ENCODE data around the gene FGD5. TPM values are rescaled to one million over a fixed set of nuclear protein-coding genes. Genes with fewer than 3 reads are reported as not detected.
A peak's percentile ranks its signal among the peaks of the same experiment; 100 is the strongest.
"Not testable (repeated sequence)": the region's sequence is repeated elsewhere in the genome, so short reads cannot be mapped to it uniquely, and the experiment has no call there.

FGD5 gene
- polyA plus RNA-seq, 3 donors = 21.5 to 27.7 (median 22.9) TPM

DNA sequence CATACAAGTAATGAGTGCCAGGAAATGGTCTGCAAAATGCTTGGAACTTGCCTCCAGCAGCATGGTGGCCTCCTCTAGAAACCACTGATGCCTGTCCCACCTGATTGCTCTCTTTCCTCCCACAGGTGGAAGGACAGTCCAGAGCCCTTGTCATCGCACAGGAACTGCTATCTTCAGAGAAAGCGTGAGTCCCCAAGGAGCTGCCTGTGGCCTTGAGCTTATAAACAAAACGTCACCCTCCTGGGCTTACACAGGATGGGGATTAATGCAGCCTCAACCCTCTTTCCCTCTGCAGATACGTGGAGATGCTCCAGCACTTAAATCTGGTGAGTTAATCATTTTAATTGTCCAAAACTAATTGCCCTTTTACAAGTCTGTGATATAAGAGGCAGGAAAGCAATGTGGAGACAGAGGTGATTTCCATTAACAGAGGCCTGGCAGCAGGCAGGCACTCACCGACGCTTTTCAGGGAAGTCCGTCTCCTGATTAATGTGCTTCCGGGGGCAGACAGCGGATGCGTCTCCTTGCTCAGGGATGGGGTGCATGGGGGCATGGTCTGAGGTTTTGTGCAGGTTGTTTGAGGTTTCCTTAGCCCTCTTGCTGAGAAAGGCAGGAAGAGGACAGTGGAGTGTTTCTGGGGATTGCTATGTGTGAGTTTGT lies 61.8 kb downstream of the FGD5 start:
- peak in 1 of 11 donors; percentile 38 for DNase-seq (ENCODE audit: extremely low read depth in 1 of 11, low read depth in 9 of 11, low spot score in 4 of 11)

DNA sequence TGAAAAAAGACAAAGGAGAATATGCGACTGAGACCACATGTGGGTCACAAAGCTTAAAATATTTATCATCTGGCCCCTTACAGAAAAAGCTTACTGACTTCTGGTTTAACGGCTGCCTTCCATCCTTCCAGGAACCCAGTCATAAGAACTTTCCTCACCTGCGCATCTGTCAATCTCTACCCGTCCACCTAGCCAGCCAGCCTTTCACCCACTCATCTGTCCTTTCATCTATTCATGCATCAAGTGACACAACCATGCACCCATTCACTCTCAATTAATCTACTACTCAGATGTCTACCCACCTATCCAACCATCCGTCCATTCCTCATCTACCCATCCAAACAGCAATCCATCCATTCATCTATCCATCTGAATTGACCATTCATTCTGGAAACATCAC lies 64.5 kb downstream of the FGD5 start:
- no peak for DNase-seq (ENCODE audit: extremely low read depth in 1 of 11, low read depth in 9 of 11, low spot score in 4 of 11)

DNA sequence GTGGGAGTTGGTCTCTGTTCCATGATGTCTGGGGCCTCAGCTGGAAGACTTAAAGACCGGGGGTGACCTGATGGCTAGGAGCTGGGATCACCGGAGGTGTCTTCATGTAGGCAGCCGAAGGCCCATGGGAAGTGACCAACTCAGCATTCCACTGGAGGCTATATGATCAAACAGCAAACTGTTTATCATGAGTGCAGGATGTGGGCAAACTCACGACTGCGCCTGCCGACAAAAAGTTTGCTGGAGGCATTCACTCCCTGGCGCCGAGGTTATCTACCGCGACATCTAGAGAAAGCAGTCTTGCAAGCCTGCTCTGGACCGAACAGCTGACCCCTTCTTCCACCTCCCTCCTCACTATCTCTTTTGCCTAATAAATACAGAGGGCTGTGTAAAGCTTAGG lies 65.9 kb downstream of the FGD5 start:
- no peak for DNase-seq (ENCODE audit: extremely low read depth in 1 of 11, low read depth in 9 of 11, low spot score in 4 of 11)

GRCh38 chr3:14885307-14885706 lies 66.5 kb downstream of the FGD5 start:
- no peak for DNase-seq (ENCODE audit: extremely low read depth in 1 of 11, low read depth in 9 of 11, low spot score in 4 of 11)

GRCh38 chr3:14886101-14886500 lies 67.3 kb downstream of the FGD5 start:
- no peak for DNase-seq (ENCODE audit: extremely low read depth in 1 of 11, low read depth in 9 of 11, low spot score in 4 of 11)

DNA sequence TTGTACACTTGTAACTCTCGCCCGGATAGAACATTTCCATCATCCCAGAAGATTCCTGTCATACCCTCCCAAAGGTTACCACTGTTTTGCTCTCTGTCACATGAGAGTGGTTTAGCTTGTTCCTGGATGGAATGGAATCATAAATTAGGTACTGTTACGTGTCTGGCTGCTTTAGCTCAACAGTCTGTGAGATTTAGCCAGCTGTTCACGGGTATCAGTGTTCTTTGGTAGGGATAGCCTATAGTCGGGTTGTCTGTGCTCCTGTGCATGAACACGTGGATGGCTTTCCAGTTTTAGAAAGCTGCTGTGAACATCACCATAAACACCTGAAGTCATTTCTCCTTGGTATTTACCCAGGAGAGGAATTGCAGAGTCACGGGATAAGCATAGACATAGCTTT lies 70.4 kb downstream of the FGD5 start:
- DNase-seq (ENCODE audit: extremely low read depth in 1 of 11, low read depth in 9 of 11, low spot score in 4 of 11) = no peak

DNA sequence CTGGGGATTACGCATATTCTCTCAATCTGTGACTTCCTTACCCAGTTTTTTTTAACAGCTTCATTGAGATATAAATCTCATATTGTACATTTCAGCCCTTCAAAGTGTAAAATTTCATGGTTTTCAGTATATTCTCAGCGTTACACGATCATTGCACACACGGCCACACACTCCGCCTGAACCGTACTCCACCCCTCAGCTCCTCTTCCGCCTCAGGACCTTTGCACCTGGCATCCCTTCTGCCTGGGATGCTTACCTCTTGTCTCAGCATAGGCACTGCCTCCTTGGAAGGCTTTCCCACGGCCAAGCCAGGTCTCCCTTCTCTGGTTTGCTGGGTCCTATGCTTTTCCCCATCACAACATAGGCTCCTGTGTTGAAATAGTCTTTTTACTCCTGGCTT lies 71.2 kb downstream of the FGD5 start:
- DNase-seq (ENCODE audit: extremely low read depth in 1 of 11, low read depth in 9 of 11, low spot score in 4 of 11) = no peak

GRCh38 chr3:14890476-14890875 lies 71.7 kb downstream of the FGD5 start:
- no peak for DNase-seq (ENCODE audit: extremely low read depth in 1 of 11, low read depth in 9 of 11, low spot score in 4 of 11)

GRCh38 chr3:14891135-14892132 lies 72.7 kb downstream of the FGD5 start:
- no peak for DNase-seq (ENCODE audit: extremely low read depth in 1 of 11, low read depth in 9 of 11, low spot score in 4 of 11)

DNA sequence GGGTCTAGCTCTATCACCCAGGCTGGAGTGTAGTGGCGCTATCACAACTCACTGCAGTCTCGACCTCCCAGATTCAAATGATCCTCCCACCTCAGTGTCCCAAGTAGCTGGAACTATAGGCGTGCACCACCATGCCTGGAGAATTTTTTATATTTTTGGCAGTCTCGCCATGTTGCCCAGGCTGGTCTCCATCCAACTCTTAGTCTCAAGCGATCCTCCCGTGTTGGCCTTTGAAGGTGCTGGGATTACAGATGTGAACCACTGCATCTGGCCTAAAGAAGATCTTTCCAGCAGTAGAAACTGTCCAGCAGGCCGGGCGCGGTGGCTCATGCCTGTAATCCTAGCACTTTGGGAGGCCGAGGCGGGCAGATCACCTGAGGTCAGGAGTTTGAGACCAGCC lies 73.5 kb downstream of the FGD5 start:
- DNase-seq (ENCODE audit: extremely low read depth in 1 of 11, low read depth in 9 of 11, low spot score in 4 of 11) = no peak

DNA sequence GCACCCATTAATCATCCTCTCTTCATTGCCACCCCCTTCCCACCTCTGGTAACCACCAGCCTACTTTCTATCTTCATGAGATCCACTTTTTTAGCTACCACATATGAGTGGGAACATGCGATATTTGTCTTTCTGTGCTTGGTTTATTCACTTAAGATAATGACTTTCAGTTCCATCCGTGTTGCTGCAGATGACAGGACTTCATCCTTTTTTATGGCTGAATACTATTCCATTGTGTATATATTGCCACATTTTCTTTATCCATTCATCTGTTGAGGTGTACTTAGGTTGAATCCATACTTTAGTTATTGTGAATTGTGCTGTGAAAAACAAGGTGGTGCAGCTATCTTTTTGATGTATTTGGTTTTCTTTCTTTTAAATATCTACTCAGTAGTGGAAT lies 75.3 kb downstream of the FGD5 start:
- no peak for DNase-seq (ENCODE audit: extremely low read depth in 1 of 11, low read depth in 9 of 11, low spot score in 4 of 11)

GRCh38 chr3:14897266-14897665 lies 78.5 kb downstream of the FGD5 start:
- DNase-seq (ENCODE audit: extremely low read depth in 1 of 11, low read depth in 9 of 11, low spot score in 4 of 11) = no peak

GRCh38 chr3:14898929-14899328 lies 80.2 kb downstream of the FGD5 start:
- DNase-seq (ENCODE audit: extremely low read depth in 1 of 11, low read depth in 9 of 11, low spot score in 4 of 11) = no peak

DNA sequence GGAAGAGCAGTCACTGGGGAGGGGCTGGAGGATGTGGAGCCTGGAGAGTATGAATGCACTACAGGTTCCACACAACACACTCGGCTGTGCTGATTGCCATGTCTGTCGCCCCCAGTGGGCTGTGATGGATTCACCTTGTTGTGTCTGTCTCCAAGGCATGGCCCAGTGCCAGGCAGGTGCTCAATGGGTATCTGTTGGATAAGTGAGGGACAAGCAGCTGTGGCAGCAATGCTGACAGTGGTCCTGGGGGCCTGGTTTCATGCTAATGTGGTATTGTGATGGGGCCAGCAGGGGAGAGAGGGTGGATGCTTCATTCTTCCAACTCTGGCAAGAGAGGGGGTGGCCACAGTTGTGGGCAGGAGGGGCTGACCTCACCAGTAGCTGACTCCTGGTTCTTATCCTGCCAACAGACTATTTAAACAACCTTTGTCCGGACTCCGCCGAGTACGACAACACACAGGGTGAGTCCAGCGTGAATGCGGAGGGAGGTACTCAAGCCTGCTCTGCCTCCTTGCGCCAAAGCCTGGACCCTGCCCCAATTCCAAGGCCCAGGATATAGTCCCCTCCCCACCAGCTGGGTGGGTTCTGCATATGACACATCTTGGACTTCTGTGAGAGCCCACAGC lies 81.3 kb downstream of the FGD5 start:
- DNase-seq (ENCODE audit: extremely low read depth in 1 of 11, low read depth in 9 of 11, low spot score in 4 of 11) = no peak

- DNase-seq (ENCODE audit: extremely low read depth in 1 of 11, low read depth in 9 of 11, low spot score in 4 of 11) = no peak
These were observed 82.4 kb downstream of the FGD5 start for GRCh38 chr3:14900881-14901873.

- peak in 6 of 11 donors; percentile 39 to 74 (median 62) for DNase-seq (ENCODE audit: extremely low read depth in 1 of 11, low read depth in 9 of 11, low spot score in 4 of 11)
These were observed 84.0 kb downstream of the FGD5 start for GRCh38 chr3:14902719-14903118.

DNA sequence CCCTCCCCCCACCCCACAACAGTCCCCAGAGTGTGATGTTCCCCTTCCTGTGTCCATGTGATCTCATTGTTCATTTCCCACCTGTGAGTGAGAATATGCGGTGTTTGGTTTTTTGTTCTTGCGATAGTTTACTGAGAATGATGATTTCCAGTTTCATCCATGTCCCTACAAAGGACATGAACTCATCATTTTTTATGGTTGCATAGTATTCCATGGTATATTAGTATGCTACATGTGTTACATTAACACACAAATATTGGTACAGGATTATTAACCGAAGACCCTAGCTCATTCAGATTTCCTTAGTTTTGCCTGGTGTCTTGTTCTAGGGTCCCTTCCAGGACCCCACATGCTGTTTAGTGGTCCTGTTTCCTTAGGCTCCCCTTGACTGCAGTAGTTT lies 84.7 kb downstream of the FGD5 start:
- DNase-seq (ENCODE audit: extremely low read depth in 1 of 11, low read depth in 9 of 11, low spot score in 4 of 11) = not testable (repeated sequence)

DNA sequence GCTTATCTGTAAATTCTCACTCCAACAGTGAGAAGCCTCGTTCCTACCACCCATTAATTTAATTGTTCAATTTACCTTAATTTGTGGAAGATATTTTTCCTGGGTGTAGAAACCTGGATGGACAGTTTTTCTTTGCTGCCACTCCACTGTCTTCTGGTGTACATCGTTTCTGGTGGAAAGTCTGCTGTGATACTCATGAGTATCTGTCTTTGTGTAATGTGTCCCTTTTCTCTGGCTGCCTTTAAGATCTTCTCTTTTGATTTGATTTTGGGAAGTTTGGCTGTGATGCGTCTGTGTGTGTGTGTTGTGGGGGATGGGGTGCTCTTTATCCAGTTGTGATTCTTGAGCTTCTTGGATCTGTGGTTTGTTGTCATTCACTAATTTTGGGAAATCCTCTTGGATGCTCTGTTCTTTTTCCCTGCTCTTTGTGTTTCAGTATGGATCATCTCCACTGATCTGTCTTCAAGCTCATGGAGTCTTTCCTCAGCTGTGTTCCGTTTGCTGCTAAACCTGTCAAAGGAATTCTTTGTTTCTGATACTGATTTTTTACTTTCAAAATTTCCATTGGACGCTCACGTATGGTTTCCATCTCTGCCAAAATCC lies 86.4 kb downstream of the FGD5 start:
- no peak for DNase-seq (ENCODE audit: extremely low read depth in 1 of 11, low read depth in 9 of 11, low spot score in 4 of 11)
